AG08396 (cell line): ENCODE measurements around the gene SLC25A27.
"Not testable (repeated sequence)": the region's sequence is repeated elsewhere in the genome, so short reads cannot be mapped to it uniquely, and the experiment has no call there.

Experiments
- DNase-seq: peaks from one replicate; pipeline ENCODE4 v3.0.0; 2012; ENCODE audit warnings: low spot score, mixed read lengths

SLC25A27 gene, protein sequence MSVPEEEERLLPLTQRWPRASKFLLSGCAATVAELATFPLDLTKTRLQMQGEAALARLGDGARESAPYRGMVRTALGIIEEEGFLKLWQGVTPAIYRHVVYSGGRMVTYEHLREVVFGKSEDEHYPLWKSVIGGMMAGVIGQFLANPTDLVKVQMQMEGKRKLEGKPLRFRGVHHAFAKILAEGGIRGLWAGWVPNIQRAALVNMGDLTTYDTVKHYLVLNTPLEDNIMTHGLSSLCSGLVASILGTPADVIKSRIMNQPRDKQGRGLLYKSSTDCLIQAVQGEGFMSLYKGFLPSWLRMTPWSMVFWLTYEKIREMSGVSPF

DNA sequence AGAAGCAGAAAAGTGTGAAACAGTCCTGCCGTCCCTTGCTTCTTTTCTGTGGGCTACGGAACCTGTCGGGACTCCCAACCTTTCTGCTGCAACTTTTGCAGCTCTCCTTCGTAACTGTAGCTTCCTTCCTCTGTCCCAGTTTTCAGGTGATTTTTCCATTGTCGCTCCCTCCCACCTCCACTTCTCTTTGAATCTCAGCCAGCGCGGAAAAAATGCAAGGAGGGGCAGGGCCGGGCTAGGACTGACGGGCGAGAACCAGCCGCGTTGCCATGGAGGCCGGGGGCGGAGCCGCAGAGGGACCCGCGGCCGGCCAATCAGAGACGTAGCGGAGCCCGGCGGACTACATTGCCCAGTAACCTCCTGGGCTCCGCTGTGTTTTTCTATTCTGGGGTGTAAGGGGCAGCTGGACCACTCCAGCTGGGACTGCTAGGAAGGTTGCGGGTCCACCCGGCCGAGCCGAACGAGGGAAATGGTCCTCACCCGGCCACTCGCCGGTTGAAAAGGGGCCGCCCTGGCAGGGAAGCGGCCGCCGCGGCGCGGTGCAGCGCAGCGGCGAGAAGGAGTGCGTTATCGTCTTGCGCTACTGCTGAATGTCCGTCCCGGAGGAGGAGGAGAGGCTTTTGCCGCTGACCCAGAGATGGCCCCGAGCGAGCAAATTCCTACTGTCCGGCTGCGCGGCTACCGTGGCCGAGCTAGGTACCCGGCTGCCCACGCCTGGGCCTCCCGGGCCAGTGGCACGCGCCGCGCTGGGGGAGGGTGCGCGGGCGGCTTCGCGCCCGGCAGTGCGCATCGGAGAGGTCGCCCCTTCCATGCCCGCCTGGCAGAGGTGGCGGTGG, at the start of gene SLC25A27, which contains the start of gene CYP39A1:
Gene SLC25A27 (plus strand): TSS at position 373 of the 836 bp plus-strand sequence. CDS start 218 bp downstream, at position 591.
Gene CYP39A1 (minus strand): TSS at position 216 of the 836 bp plus-strand sequence. CDS start 236 bp downstream, outside the sequence.
- DNase-seq = peak; percentile 96

DNA sequence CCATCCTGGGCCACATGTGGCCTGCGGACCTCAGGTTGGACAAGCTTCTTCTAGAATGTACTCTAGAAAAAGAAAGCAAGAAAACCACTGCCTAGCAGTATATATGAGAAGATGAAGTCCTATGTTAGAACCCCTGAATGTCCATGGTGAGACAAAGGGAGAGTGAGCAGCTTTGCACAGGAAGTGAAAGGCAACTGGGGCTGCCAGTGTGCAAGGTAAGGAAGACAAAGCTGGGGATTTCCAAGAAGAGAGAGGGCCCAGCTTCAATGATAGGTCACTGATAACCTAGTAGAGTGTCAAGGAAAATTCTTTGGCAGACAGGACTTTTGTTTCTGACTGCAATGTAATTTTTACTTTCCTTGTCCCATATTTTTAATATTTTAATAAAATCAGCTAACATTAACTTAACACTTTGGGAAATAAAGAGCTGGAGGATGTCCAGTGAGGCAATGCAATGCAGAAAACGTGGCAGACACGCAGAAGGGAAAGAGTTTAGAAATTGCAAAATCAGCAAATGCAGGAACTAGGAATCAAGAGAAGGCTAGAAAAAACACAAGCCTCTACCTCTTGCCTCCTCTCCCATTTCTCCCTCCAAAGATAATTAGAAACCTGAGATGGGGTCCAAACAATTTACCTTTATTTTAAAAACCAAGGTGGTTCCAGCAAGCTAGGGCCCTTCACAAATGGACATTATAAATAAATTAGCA, 47.5 kb upstream of the SLC25A27 start:
- no peak for DNase-seq

DNA sequence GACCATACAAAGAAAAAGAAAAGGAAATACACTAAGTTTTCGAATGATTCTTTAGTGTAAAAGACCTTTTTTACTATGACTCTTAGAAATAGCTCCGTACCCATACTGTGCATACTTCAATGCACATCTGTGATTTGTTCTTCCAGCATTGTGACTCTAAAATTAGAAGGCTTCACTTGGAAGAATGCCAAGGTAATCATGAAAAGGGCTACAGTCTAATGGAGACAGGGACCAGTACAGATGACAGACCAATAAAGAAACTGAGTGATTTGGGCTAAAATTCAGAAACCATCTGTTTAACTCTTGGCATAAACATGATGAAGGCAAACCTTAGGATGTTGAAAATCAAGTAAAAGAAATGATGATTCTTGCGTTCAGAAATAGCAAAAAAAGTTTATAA, 46.4 kb upstream of the SLC25A27 start:
- no peak for DNase-seq

DNA sequence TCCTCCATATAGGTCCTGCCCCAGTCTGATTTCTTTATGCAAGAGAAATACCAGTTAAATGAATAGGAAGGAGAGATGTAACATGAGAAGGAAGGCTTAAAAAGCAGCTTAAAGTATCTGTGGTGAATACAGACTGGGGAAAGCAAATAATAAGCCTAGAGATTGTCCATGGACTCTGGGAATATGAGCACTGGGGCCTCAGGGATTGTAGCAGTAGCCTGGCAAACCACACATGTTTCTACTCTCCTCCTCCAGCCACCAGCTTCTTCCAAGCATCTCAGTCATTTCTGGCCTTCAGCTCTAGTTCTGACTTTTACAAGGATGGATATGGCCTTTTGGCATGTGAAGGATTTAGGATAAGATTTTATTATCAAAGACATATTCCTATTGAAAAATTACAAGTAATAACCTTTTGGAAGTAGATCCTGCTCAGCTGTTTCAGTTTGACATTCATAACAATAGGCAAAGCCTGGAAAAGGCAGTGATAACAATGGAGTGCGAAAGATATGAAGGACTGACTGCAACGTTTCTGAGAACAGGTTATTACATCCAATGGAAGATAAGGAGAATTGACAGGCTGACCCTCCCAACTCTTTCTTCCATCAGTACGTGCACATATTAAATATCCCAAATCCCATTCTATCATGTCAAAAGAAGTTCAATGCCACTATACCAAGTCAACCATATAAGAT, 41.8 kb upstream of the SLC25A27 start:
- DNase-seq = no peak

DNA sequence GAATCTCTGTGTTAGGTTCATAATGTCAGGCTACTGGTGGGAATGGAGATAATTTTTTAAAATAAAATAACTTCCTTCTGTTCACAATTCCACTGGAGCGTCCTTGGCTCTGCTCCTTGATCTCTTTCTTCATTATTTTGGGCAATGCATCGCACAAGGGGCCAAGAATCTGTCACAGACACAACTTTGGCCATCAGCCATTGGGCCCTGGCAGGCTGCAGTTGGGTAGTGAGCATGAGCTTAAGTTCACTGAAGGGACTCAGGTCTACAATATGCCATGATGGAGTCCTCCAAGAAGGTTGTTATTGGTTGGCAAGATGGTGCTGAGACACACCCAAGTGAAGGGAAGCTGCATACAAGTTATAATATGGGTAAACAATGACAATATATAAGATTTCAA, 40.1 kb upstream of the SLC25A27 start:
- no peak for DNase-seq

DNA sequence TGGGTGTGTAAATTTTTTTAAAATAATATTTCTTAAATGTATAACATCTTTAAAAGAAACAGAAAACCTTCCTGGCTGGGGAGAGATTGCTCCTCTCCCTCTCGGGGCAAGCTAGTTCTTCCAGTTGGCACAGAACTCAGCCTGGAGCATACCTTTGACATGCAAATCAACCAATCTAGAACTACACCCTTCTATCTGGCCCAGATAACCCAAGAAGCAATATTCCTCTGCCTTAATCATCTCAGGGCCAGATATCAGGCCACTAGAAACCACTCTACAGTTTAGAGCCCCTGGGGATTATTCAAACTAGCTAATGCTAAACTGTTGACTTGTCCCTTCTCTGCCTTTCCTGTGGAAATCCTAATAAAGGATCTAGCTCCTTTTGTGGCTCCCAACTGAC, 34.0 kb upstream of the SLC25A27 start:
- no peak for DNase-seq

DNA sequence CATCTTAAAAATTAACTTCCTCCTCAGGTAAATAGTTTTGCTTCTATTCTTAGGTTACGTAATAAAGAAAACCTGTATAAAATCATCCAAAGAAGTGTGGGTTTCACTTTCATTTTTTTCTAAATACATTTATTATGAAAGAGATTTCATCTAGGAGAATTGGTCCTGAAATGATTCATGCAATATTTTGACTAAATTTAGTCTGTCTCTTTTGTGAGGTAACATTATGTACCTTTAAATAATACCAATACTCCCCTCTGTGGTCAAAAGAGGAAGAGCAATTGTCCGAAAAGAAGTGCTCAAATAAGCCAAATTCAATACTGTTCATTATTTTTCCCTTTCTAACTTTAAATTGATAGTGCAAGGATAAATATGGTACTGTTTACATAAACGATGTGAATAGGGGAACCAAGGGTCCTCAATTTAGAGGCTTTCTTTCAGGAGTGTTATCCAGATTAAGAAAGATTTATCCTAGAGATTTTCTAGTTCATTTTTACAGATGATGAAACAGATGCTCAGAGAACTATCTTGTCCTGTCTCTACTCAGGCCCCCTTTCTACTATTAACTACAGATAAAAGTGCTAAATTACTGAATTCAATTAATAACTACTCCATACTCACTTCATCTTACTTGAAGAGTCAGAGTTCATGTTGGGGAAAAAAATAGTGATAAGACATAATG, 26.4 kb upstream of the SLC25A27 start:
- peak; percentile 14 for DNase-seq

DNA sequence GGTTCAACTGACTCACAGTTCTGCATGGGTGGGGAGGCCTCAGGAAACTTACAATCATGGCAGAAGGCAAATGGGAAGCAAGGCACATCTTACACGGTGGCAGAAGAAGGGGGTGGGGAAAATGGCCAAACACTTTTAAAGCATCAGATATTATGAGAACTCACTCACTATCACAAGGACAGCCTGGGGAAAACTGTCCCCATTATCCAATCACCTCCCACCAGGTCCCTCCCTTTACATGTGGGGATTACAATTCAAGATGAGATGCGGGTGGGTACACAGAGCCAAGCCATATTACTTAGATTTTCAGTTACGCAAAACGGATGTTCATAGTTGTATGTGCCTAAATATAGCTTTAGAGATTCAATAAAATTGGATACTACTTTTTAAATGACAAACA, 25.8 kb upstream of the SLC25A27 start:
- DNase-seq = no peak

DNA sequence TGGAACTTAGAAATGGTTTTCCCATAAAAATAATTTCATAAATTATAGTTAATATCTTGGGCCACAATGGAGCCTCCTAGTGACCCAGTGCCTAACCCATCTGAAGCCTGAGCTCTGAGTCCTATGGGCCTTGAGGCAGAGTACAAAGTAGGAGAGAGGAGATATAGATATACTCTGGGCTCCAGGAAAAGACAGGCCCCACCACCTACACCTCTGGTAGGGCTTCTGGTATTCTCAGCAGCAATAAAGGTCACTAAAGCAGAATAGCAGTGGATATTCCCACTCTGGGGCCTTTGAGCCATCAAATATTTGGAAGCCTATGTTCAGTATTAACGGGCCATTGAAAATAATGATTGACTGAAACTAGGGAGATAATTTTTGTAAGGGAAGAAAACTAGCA, 24.3 kb upstream of the SLC25A27 start:
- DNase-seq = no peak

DNA sequence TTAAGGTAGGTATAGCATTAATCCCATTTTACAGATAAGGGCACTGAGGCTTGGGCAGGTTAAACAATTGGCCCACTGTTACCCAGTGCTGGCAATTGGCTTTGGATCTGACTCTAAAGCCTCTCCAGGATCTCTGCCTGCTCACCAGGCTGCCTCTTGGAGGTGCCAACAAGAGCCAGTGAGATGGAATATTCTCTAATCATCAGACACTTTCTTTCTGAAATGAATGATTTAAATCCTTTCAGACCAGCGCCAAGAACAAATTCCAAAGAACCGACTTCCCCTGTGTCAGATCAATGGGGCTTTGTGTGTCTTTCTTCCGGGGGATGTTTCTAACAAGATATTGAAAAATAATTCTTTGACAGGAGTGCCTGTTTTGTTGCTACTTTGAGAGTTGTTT, 23.8 kb upstream of the SLC25A27 start:
- no peak for DNase-seq

DNA sequence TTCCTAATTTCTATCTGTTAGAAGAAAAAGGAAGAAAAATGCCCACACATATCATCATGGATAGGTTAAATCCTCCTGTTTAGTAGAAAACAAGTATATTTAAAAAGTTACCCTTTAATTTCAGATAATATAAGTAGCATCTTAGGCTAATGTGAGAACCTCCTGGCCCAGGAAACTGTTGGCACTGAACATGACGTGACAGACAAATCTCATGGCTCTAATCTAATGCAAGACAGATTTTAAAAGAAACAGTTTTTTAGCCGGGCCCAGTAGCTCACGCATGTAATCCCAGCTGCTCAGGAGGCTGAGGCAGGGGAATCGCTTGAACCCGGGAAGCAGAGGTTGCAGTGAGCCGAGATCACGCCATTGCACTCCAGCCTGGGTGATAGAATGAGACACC, 23.1 kb upstream of the SLC25A27 start:
- no peak for DNase-seq

DNA sequence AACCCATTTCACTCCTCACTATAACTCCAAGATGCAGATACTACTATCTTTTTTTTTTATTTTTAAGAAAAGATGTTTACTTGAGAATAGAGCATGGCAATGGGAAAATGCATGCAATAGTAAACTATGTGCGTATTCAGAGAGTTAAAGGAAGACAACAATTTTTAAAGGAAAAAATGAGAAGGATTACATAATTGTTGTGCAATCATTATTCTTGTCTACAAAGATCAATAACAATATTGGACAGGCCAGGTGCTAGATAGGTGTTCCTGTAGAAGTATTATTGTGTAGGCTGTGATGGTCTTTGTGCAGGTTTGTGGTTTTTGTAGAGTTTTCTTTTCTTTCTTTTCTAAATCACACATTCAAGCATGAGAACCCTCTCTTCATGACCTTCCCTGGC, 20.7 kb upstream of the SLC25A27 start:
- DNase-seq = no peak

DNA sequence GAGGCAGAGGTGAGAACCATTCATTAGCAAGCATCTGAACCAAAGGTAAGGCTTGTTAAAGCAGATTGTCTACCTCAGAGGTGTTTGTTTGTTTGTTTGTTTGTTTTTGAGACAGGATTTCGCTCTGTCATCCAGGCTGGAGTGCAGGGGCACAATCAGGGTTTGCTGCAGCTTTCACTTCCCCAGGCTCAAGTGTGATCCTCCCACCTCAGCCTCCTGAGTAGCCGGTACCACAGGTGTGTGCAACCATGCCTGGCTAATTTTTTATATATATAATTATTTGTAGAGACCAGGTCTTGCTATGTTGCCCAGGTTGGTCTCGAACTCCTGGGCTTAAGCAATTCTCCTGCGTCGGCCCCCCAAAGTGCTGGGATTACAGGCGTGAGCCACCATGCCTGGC, 17.3 kb upstream of the SLC25A27 start:
- DNase-seq = no peak

DNA sequence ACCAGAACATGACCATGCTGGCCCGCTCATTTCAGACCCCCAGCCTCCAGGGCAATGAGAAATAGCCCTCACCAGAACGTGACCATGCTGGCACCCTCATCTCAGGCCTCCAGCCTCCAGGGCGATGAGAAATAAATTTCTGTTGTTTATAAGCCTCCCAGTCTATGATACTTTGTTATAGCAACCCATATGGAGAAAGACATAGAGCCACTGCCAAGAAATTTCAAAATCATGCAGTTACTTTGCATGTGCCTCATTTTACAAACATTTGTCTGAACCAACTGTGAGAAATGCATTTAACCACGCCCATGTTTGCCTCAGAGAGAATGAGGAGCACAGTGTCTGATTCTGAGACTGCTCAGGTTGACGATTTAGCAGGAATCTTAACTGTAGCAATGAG, 15.6 kb upstream of the SLC25A27 start:
- DNase-seq = no peak

DNA sequence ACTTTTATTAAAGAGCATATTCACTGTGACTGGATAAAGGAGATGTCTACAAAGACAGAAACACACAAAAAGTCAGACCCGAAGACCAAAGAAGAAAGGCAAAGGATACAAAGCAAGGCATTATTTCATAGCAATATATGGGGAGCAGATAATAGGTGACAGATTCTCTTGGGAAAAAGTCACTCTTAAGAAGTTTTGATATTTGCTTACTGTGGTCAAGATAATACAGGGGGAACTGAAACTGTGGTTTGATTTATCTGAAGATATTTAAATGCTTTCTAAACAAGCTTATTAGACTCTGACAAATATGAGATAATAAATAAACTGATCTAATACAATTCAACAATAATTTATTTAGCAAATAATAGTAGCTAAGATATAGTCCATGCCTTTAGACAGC, 14.8 kb upstream of the SLC25A27 start:
- no peak for DNase-seq

DNA sequence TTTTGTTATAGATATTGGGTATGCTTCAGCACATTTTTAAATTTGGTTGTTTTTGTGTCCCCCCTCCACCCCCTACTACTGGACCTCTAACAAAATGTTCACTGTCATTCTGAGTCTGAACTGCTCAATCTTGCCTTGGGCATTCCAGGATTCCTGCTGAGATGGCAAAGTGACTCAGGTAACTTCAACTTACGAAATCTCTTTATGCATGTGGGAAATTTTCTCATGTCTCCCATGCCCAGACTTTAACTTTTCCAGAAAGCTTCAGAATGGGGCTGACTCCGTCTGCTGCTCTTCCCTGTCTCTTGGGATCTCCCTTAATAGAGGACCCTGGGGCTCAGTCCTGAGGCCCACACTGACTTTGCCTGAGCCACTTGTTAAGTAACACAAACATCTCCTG, 14.1 kb upstream of the SLC25A27 start:
- DNase-seq = no peak

DNA sequence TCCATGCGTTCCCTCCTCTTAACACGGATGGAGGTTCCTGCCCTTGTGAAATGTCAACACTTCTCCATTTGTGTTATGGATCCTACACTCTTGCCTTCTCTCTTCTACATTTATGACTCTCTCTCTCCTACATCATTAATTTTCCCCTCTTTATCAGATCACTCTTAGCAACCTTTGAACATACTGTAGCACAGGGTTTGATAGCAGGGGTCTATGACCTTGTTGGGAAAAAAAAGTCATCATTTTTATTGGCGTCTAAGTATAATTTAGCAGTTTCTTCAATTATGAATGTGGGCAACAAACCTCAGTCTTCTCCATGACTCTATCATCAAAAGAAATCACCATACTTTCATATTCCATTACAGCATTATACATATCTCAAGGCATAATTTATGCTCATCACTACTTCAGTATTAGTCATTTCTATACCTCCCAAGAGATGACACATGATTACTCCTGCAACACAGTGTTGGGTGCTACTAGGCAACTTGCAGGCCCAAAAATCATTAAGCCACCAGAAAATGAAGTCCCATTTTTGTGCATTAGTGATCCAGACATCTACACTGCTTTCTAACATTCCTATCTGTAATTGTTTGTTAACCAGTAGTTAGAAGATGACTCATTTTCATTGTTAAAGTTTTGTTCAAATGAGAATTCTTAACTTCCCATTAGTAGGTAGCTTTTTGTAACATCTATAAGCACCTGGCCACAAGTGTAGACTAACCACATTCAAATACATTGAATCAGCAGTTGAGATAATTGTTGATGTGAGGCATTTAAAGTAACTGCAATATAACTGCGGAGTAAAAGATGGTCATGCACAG, 9.6 kb upstream of the SLC25A27 start:
- no peak for DNase-seq

DNA sequence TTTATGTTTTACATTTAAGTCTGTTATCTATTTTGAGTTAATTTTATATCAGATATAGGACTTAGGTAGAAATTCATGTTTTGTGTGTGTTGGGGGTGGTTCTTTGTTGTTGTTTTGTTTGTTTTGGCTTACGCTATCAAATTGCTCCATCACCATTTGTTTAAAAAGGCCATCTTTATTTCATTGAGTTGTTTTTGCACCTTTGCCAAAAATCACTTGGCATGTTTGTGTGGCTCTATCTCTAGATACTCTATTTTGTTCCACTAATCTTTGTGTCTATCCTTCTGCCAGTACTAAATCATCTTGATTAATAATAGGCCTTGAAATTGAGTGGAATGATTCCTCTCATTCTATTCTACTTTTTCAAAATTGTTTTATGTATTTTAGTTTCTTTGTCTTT, 7.5 kb upstream of the SLC25A27 start:
- DNase-seq = no peak

DNA sequence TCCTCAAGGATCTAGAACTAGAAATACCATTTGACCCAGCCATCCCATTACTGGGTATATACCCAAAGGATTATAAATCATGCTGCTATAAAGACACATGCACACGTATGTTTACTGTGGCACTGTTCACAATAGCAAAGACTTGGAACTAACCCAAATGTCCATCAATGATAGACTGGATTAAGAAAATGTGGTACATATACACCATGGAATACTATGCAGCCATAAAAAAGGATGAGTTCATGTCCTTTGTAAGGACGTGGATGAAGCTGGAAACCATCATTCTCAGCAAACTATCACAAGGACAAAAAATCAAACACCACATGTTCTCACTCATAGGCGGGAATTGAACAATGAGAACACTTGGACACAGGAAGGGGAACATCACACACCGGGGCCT, 4.7 kb upstream of the SLC25A27 start:
- DNase-seq = not testable (repeated sequence)

DNA sequence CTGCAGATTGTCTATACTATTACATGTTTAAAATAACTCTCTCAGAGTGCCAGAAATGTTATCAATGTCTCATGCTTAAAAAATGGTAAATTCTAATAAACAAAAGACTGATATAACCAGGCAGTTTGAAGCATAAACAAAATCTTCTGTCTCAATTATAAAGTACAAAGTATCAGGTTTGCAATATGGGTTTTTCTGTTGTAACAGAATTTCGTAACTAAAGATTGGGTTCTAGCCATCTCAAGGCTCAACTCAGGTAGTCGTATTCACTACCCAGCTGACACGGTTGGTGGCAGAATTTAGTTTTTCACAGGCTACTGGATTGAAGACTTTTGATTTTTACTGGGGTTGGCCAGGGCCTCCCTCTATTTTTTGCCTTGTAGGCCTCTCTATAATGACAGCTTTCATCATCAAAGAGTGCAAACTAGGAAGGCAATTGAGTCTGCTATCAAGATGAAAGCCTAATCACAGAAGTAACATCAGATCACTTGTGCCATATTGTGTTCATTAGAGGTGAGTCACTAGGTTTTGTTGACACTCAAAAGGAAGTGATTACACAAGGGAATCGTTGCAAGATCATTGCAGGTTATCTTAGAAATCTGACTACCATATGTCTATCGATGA, 3.8 kb upstream of the SLC25A27 start:
- no peak for DNase-seq
